Endothelial cell of umbilical vein (primary cell): ENCODE data around the gene TIPARP. TPM values are rescaled to one million over a fixed set of nuclear protein-coding genes. Genes with fewer than 3 reads are reported as not detected.

ENCODE experiments used
- BruUV-seq: library from RNA; stranded (reverse); fragments of 400-500 nt; replicated peaks from 2 replicates; lab custom pipeline; 2021; lab: Mats Ljungman, UMichigan
- CTCF ChIA-PET: fragments of 300-600, 350-600 bp; sonication (Branson Sonifier 250); formaldehyde crosslinking; loops from one replicate; lab custom pipeline; 2021; ENCODE audit warnings: antibody characterized with exemption, inconsistent platforms; lab: Charles Lee
- POLR2A ChIA-PET: fragments of 300-600, 350-600 bp; sonication (Branson Sonifier 250); formaldehyde crosslinking; loops from one replicate; lab custom pipeline; 2021; ENCODE audit warnings: antibody characterized with exemption, inconsistent platforms; lab: Charles Lee
- DNase-seq: peaks from one replicate; pipeline ENCODE4 v3.0.0-alpha.2; 2011; ENCODE audit warnings: low read depth, low spot score
- FAIRE-seq: peaks from 2 replicates; lab custom pipeline; 2011; peaks lifted over from hg19 to GRCh38; lab: Jason Lieb, UNC
- H2AFZ ChIP-seq: 2 replicates; pipeline ENCODE4 v1.6.0; 2012; ENCODE audit warnings: low read depth, low read length, control low read depth, inconsistent platforms
- H3K27ac ChIP-seq: 2 replicates; pipeline ENCODE4 v1.5.1; 2011; ENCODE audit warnings: low read depth, mild to moderate bottlenecking, control low read depth, low read length, moderate library complexity; ENCODE audit not compliant: insufficient read depth
- H3K27me3 ChIP-seq, 2 experiments: 2 replicates each; pipeline versions ENCODE4 v1.6.0 to v1.6.1; 2011; ENCODE audit warnings: low read length in 2 of 2, mixed read lengths in 1 of 2; ENCODE audit not compliant: control insufficient read depth in 2 of 2, insufficient read depth in 2 of 2
- H3K36me3 ChIP-seq, 2 experiments: 2 replicates in 1 of 2; 3 replicates in 1 of 2; pipeline ENCODE4 v1.5.1; 2011; ENCODE audit warnings: low read length in 2 of 2, mild to moderate bottlenecking in 1 of 2, moderate library complexity in 1 of 2; ENCODE audit not compliant: control insufficient read depth in 2 of 2, insufficient read depth in 2 of 2; ENCODE audit errors: extremely low read depth in 1 of 2
- H3K4me1 ChIP-seq: 3 replicates; pipeline ENCODE4 v1.5.1; 2011; ENCODE audit warnings: mild to moderate bottlenecking, low read length; ENCODE audit not compliant: control insufficient read depth, insufficient read depth; ENCODE audit errors: extremely low read depth
- H3K4me2 ChIP-seq: 2 replicates; pipeline ENCODE4 v1.6.1; 2011; ENCODE audit warnings: low read length, control low read depth, mixed read lengths; ENCODE audit not compliant: insufficient read depth
- H3K4me3 ChIP-seq, 3 experiments: fragments of 200-600 bp in 1 of 3; sonication (generic), shearing (Covaris generic) in 1 of 3; replicated peaks in 1 of 3; 2 replicates each; pipeline ENCODE4 v1.5.1; 2011 to 2016; ENCODE audit warnings: control low read depth in 3 of 3, low read length in 3 of 3, mild to moderate bottlenecking in 2 of 3, inconsistent platforms in 1 of 3, low read depth in 1 of 3, moderate library complexity in 1 of 3; ENCODE audit not compliant: insufficient read depth in 1 of 3
- H3K79me2 ChIP-seq: 2 replicates; pipeline ENCODE4 v1.6.0; 2012; ENCODE audit warnings: low read length, inconsistent platforms; ENCODE audit not compliant: control insufficient read depth, insufficient read depth
- H3K9ac ChIP-seq: replicated peaks from 2 replicates; pipeline ENCODE3; 2011; ENCODE audit warnings: low read length, control low read depth; ENCODE audit not compliant: insufficient read depth; ENCODE audit errors: extremely low read depth
- H3K9me1 ChIP-seq: replicated peaks from 3 replicates; pipeline ENCODE4 v1.6.0; 2011; ENCODE audit warnings: mild to moderate bottlenecking, low read length; ENCODE audit not compliant: control insufficient read depth, insufficient read depth; ENCODE audit errors: extremely low read depth
- H3K9me3 ChIP-seq: replicated peaks from 2 replicates; pipeline ENCODE4 v1.5.1; 2012; ENCODE audit warnings: low read length, inconsistent platforms; ENCODE audit not compliant: control insufficient read depth, insufficient read depth
- H4K20me1 ChIP-seq: replicated peaks from 2 replicates; pipeline ENCODE3; 2011; ENCODE audit warnings: mild to moderate bottlenecking, low read length; ENCODE audit not compliant: control insufficient read depth, insufficient read depth; ENCODE audit errors: extremely low read depth
- EZH2 ChIP-seq: IDR thresholded peaks from 2 replicates; pipeline ENCODE4 v1.6.1; 2012; ENCODE audit warnings: borderline replicate concordance, low read depth, mild to moderate bottlenecking, moderate library complexity, low read length, inconsistent platforms; ENCODE audit not compliant: severe bottlenecking
- FOS ChIP-seq: IDR thresholded peaks from 2 replicates; pipeline ENCODE4 v1.6.1; 2011; ENCODE audit warnings: mild to moderate bottlenecking, low read length, moderate library complexity, borderline replicate concordance; ENCODE audit not compliant: insufficient read depth
- GATA2 ChIP-seq: IDR thresholded peaks from 2 replicates; pipeline ENCODE4 v1.7.0; 2011; ENCODE audit warnings: low read depth, mild to moderate bottlenecking, moderate library complexity, mixed read lengths, low read length; ENCODE audit not compliant: insufficient read length, insufficient read depth
- JUN ChIP-seq: IDR thresholded peaks from 2 replicates; pipeline ENCODE4 v1.6.1; 2011; ENCODE audit warnings: borderline replicate concordance, low read depth; ENCODE audit not compliant: insufficient read length, insufficient read depth
- MYC ChIP-seq: IDR thresholded peaks from one replicate; pipeline ENCODE4 v1.6.1; 2011; ENCODE audit warnings: mild to moderate bottlenecking, low read depth, low read length
- POLR2A ChIP-seq: IDR thresholded peaks from 2 replicates; pipeline ENCODE4 v1.6.1; 2012; ENCODE audit warnings: low read depth, mild to moderate bottlenecking, control low read depth, low read length
- POLR2AphosphoS5 ChIP-seq: IDR thresholded peaks from 2 replicates; pipeline ENCODE4 v1.6.1; 2012; ENCODE audit warnings: low read depth, mild to moderate bottlenecking, control low read depth, low read length, moderate library complexity; ENCODE audit not compliant: insufficient read depth
- dilution Hi-C: fragments of 300-500 bp; cut with MboI; formaldehyde crosslinking; loops from one replicate; pipeline ENCODE4 v1.15.0; 2019; ENCODE audit warnings: low sequenced_read_pairs; ENCODE audit not compliant: extremely low pct_ligation_motif_present
- intact Hi-C: fragments of 100-400 bp; cut with micrococcal nuclease; formaldehyde crosslinking; loops from one replicate; pipeline ENCODE4 v1.10.0; 2022
- polyA plus RNA-seq, 4 experiments: library from polyadenylated mRNA; depleted of rRNA in 3 of 4; stranded (reverse) in 3 of 4; unstranded in 1 of 4; fragments of >200 nt; gene quantifications; 2 replicates each; pipeline versions ENCODE4 v1.2.1 to v1.2.3, GENCODE V29; 2011 to 2012; ENCODE audit warnings: missing spikeins in 1 of 4
- total RNA-seq: library from RNA; stranded (reverse); gene quantifications from 2 replicates; pipeline ENCODE4 v1.2.3, GENCODE V29; 2021
- TF ChIP-seq, protein P1 (sequence below), 2 donors: IDR thresholded peaks; 1 replicate in 1 of 2; 2 replicates in 1 of 2; pipeline ENCODE4 v1.5.1; 2011; ENCODE audit warnings: low read length in 2 of 2, mild to moderate bottlenecking in 2 of 2, moderate library complexity in 2 of 2, control low read depth in 1 of 2, inconsistent platforms in 1 of 2, low read depth in 1 of 2; ENCODE audit not compliant: insufficient read depth in 1 of 2; ENCODE audit errors: extremely low read depth in 1 of 2
- TF ChIP-seq, protein P2 (sequence below): IDR thresholded peaks from 2 replicates; pipeline ENCODE4 v1.6.1; 2011; ENCODE audit not compliant: insufficient read depth, insufficient read length

Gene TIPARP
- total and polyA plus RNA-seq, 2 donors (not counting 3 experiments of a cell fraction or from before 2014, with no cell fraction given) = 9.1 to 21.2 TPM

- peaks cover 0 to 9% of the 10 kb centered on the region in 2 experiments for H3K36me3 ChIP-seq
- dilution Hi-C loops (loop anchor here (25.0 kb wide), 1 partner anchor 452 kb away; no protein-coding TSS in a partner anchor), intact Hi-C loops (loop anchor here (2.0 kb wide), 1 partner anchor 403 kb away; no protein-coding TSS in a partner anchor)
- no peaks in the 10 kb centered on the region for H3K9me3 ChIP-seq
- no TSS peak for BruUV-seq
- no peaks in the 10 kb centered on the region for H3K9me1 ChIP-seq
- FAIRE-seq (no peak), DNase-seq (no peak)
- no peak overlapping the region for H3K27ac ChIP-seq
- H3K9ac ChIP-seq = no peak overlapping the region
- CTCF ChIA-PET = interaction anchor here (1.0 to 2.4 kb wide), 3 partner anchors 10 to 451 kb away, joined by 3 to 9 read pairs (median 4); partner anchors contain the start of gene TIPARP
- H3K27me3 ChIP-seq = no peaks in the 10 kb centered on the region
- peaks cover 56% of the 10 kb centered on the region for H3K4me1 ChIP-seq
- H4K20me1 ChIP-seq = peaks cover 3% of the 10 kb centered on the region
- peak overlapping the region; percentile 21 for H3K4me2 ChIP-seq
- no peak overlapping the region for H3K4me3 ChIP-seq
- no peak overlapping the region for H2AFZ ChIP-seq
- TF ChIP-seq GATA2 = no peak
- TF ChIP-seq, protein P1, sequence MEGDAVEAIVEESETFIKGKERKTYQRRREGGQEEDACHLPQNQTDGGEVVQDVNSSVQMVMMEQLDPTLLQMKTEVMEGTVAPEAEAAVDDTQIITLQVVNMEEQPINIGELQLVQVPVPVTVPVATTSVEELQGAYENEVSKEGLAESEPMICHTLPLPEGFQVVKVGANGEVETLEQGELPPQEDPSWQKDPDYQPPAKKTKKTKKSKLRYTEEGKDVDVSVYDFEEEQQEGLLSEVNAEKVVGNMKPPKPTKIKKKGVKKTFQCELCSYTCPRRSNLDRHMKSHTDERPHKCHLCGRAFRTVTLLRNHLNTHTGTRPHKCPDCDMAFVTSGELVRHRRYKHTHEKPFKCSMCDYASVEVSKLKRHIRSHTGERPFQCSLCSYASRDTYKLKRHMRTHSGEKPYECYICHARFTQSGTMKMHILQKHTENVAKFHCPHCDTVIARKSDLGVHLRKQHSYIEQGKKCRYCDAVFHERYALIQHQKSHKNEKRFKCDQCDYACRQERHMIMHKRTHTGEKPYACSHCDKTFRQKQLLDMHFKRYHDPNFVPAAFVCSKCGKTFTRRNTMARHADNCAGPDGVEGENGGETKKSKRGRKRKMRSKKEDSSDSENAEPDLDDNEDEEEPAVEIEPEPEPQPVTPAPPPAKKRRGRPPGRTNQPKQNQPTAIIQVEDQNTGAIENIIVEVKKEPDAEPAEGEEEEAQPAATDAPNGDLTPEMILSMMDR (IDR thresholded peaks at IDR 0.05; ENCODE audit: extremely low read depth in 1 of 2, insufficient read depth in 1 of 2, low read depth in 1 of 2, low read length in 2 of 2) = no peak
- TF ChIP-seq POLR2AphosphoS5 = no peak
- TF ChIP-seq, protein P2, sequence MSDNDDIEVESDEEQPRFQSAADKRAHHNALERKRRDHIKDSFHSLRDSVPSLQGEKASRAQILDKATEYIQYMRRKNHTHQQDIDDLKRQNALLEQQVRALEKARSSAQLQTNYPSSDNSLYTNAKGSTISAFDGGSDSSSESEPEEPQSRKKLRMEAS = no peak
- no peak for TF ChIP-seq EZH2
- TF ChIP-seq POLR2A = no peak
- TF ChIP-seq FOS = no peak
- no peak for TF ChIP-seq JUN
- no peak for TF ChIP-seq MYC
- POLR2A ChIA-PET = no interaction called here
- peaks cover 100% of the 10 kb centered on the region for H3K79me2 ChIP-seq
These were observed 11.4 kb downstream of the TIPARP start for GRCh38 chr3:156685752-156686151.
